NCI-H526 (cell line): ENCODE measurements around the gene CDY1.
"Not testable (repeated sequence)": the region's sequence is repeated elsewhere in the genome, so short reads cannot be mapped to it uniquely, and the experiment has no call there.

Source experiments
- DNase-seq, 2 experiments: peaks; one replicate each; lab custom pipeline; 2025; lab: John Stamatoyannopoulos, UW

The CDY1 gene, protein sequence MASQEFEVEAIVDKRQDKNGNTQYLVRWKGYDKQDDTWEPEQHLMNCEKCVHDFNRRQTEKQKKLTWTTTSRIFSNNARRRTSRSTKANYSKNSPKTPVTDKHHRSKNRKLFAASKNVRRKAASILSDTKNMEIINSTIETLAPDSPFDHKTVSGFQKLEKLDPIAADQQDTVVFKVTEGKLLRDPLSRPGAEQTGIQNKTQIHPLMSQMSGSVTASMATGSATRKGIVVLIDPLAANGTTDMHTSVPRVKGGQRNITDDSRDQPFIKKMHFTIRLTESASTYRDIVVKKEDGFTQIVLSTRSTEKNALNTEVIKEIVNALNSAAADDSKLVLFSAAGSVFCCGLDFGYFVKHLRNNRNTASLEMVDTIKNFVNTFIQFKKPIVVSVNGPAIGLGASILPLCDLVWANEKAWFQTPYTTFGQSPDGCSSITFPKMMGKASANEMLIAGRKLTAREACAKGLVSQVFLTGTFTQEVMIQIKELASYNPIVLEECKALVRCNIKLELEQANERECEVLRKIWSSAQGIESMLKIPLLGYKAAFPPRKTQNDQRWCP

DNA sequence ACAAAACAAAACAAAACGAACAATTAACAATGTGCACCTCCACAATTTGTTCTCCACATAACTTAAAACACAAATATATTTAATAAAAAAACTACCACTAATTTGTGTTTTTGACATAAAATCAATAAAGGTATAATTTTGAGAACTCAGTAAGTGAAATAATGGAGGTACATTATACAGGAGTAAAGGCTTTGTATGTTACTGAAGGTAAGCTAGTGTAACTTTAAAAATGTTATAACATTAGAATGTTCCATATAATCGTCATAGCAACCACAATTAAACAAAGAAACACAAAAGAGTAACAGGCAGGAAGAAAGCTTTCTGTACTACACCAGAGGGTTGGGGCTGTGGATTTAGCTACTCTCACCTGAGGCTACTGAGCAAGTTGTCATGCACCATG, at the start of gene CDY1:
CDY1 (plus strand) TSS at position 301 of the 400 bp plus-strand sequence. CDS start 326 bp downstream, outside the sequence.
- not testable (repeated sequence) for DNase-seq

DNA sequence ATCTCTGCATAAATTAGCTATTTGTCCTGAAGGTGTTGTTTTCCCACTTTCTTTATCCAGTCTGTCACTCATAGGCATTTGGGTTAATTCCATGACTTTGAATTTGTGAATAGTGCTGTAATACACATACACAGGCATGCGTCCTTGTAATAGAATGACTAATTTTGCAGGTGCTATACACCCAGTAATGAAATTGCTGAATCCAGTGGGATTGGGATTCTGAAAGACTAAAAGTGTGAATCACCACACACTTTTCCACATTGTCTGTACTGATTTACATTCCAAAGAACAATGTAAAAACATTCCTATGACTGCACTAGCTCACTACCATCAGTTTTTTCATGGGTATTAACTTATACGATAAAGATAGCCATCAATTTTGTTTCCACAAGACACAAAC, 28.6 kb upstream of the CDY1 start:
- not testable (repeated sequence) for DNase-seq

DNA sequence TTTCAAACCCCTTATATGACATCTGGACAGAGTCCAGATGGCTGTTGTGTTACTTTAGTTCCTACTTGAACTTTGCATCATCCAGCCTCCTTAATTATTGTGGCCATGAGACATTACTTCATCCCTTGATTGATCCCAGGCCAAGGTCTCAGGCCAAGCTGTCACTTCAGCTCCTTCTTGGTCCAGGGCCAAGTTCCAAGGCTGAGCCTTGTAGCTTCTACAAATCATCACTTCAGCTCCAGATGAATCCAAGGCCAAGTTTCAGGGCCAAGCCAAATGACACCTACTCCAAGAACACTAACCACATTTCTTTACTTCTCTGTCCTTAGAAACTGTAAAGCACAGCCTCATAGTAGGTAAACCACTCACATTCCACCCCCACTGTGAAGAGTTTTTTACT, 1.7 kb upstream of the CDY1 start:
- DNase-seq: not testable (repeated sequence)

DNA sequence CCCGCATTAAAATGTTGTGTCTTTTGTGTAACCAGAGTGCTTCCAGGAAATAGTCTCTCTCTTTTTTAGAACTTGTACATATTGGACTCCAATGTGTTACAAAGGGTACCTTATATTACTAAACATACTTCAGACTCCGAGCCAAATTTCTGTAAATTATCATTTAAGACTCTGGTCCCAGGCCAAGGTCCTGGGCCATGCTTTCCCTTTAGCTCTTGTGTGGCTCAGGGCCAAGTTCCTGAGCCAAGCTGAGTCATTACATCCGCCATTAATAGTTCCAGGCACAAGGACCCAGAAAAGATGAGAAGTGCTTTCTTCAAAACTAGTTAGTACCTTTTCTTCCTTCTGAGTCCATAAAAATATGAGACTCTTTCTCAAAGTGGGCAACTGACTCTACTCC, 4.6 kb downstream of the CDY1 start:
- DNase-seq: not testable (repeated sequence)

DNA sequence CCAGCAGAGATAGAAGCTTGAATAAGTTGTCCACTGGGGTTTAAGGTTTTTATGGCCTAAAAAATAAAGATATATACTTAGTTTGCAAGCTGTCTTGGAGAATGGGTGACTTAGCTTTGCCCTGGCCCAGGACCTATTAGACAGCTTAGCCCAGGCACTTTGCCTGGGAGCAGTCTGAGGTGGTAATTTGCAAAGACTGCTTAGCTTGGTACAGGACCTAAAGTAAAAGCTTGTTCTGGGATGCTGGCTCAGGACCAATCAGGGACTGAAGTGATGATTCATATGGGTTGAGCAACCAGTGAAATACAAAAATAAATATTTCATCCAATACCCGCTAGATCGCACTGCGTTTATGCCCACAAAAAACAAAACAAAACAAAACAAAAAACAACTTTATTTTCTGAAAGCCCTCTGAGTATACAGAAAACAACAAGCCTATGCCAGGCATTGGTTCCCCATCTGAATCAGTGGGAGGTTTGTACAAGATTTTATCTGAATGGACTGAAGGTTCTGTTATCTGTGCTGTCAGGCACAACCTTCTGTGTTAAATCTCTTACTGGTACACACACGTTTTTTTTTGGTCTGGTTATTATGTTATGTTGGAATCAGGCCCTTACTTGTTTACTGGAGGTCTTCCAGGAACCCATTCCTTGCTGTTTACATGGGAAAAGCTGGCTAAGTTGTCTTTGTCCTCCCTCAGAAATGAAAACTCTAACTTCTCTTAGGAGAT, 8.6 kb downstream of the CDY1 start:
- not testable (repeated sequence) for DNase-seq

DNA sequence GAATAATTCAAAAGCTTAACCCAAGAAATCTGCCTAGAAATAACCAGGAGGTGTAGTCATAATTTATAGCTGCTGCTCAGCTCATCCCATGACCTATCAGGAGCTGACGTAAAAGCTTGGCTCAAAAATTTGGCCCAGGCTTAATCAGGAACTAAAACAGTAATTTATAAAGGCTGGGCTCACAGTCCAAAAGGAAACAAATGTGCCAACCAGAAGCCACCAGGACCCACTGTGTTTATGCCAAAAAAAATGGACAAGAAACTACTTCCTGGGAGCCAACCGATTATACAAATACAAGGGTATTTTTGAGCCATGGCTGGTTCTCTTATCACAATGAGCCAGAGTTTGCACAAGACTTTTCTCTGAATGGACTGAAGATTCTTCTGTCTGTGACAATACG, 17.9 kb downstream of the CDY1 start:
- not testable (repeated sequence) for DNase-seq

DNA sequence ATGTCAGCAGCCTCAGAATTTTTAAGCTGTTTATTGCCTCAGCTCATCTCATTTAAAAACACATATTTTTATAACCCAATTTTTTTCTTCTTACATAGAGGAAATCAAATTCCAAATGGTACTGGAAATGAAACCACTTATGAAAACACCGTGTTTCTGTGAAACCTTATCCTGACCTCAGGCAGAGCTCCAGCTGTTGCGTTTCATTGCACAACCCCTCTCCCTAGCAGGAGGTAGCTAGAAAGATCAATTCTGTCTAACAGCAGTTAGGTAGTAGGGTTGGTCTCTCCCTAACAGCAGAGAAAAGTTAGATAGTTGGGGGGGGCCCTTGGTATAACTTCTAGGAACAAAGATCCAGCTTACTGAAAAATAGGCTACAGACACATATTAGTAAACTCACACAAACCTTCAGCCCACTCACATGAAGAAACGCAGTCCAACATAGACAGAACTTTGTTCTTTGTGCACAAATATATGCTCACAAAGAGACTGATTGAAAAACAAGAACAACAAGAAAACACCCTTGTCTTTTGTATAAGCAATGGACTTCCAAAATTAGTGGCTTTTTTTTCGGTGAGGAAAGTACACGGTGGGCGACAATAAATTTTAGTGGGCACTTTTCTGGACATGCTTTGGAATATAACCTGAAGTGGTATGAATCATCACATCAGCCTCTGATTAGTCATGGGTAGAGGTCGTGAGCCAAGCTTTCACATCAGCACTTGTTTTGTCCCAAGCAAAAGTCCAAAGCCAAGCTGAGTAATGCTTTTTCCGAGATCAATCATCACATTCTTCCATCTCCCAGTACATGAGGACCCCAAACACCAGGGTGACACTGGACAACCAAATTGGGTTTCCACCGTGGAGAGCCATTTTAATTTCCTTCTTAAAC, 21.4 kb downstream of the CDY1 start:
- DNase-seq: not testable (repeated sequence)
